ENCODE results near the gene SMIM10L2A.

- TF ChIP-seq CTCF (IDR thresholded peaks at IDR 0.05; ENCODE audit: low read length): no peak
- TF ChIP-seq EZH2 (optimal IDR thresholded peaks at IDR 0.05; ENCODE audit: low read depth, low read length): no peak
Measured at GRCh38 chrX:135433531-135434257, 11.9 kb downstream of the SMIM10L2A start.
